Activated effector memory CD4-positive, alpha-beta T cell treated with Interleukin-2 at 50 U/mL for 16 hours (primary cell): Measurements from ENCODE around the gene LRMDA.

Source experiments
- DNase-seq: peaks from one replicate; pipeline ENCODE4 v3.0.0-alpha.2; 2020

LRMDA gene

GRCh38 chr10:75449382-75450074 lies 18.1 kb downstream of the LRMDA start:
- DNase-seq: no peak

- DNase-seq: no peak
These were observed 18.6 kb downstream of the LRMDA start for GRCh38 chr10:75450075-75450445.

GRCh38 chr10:75450644-75451640 lies 19.5 kb downstream of the LRMDA start:
- DNase-seq: no peak

GRCh38 chr10:75451831-75452230 lies 20.4 kb downstream of the LRMDA start:
- no peak for DNase-seq

- no peak for DNase-seq
These were observed 21.6 kb downstream of the LRMDA start for GRCh38 chr10:75452997-75453396.

GRCh38 chr10:75456122-75456521 lies 24.7 kb downstream of the LRMDA start:
- no peak for DNase-seq

GRCh38 chr10:75460059-75460458 lies 28.6 kb downstream of the LRMDA start:
- no peak for DNase-seq

DNA sequence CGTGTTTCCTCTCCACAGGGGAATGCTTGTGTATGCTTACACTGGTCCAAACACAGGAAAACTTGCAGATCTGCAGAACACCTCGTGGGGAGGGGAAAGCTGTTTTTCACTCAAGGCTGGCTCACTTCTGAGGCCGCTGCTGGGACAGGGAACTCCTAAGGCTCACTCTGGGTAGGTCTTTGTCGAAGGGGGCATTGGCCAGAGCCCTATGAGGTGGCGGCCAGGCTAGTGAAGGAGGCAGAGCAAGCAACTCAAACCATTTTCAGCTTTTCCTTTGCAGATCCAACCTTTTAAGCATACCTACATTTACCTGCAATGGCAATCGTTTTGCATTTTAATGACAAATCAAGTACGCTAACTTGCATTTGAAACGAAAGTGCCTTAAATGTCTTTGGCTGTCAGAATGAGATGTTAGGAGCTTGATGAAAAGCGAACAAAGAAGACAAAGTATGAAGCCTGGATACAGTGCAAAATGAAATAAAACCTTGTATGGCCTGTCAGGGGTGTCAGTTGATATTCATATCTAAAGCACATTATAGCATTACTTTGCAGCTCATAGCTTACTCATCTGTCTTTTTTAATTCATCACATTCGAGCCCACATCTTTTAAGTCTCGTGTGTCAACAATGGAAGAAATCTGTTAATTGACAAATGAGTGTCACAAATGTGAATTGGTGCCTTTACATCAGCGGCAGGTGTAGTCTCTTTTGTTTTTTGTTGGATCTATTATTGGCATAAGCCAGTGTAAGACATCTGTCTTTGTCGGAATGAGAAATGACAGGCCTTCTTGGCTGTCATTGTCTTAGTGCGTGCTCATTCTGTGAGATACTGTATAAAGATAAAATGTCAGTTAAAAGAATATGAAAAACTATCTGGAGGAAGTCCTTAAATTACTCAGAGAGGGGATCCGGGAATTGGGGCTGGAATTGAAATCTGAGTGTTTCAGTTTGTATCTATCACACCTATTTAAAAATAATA lies 30.5 kb downstream of the LRMDA start:
- no peak for DNase-seq

DNA sequence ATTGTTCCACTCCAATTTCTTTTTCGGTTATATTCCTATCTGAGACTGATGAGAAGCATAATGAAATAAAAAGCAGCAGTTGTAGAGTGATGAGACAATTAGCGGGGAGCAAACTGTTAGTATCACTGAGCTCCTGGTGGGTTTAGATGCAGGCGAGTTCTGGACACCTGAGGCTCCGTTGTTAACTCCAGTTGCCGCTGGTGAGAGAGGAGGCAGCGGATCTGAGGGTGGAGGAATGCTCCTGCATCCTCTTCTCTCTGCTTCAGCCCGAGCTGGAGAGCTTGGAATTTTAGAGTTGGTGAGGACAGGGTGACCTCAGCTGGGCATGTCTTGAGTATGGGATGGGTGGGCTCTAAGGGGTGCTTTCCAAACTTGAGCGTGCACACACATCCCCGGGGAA lies 31.4 kb downstream of the LRMDA start:
- no peak for DNase-seq

DNA sequence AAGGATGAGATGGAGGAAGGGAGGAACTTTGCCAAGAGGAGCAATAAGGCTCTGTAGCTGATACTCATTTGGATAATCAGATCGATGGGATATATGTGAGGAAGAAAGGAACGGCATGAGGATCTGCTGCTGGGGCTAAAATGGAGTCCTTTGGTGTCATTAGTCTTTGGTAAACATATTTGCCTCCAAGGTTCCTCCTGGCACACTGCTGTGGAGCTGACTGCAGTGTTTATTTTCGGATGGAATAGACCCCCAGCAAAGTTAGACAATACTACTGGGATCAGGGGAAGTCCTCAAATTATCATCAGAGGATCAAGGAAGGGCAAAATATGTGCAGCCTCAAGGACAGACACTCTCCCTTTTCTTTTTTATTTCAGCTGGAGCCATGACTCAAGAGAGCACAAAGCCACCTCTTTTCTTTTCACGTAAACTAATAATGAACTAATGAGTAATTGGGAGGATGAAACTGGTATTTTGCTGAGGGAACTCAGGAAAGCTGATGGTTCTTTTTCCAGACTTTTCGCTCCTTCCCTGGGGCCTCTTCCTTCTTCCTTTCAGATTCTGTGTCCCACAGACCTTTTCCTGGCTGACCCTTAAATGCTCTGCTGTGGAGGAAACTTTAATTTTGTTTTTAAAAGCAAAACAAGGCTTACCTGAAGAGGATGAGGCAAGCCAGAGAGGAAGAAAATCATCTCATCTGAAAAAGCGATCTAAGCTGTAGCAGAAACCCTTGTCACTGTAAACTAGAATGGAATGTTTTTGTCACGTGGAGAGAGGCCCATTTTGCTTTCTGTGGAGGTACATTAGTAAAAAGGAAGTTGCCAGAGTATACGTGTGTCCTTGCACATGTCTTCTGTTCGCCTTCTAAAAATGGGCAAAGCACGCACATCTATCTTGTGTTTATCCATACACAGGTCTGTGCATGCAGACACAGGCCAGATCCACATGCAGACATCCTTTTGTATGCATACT lies 33.3 kb downstream of the LRMDA start:
- DNase-seq: no peak

DNA sequence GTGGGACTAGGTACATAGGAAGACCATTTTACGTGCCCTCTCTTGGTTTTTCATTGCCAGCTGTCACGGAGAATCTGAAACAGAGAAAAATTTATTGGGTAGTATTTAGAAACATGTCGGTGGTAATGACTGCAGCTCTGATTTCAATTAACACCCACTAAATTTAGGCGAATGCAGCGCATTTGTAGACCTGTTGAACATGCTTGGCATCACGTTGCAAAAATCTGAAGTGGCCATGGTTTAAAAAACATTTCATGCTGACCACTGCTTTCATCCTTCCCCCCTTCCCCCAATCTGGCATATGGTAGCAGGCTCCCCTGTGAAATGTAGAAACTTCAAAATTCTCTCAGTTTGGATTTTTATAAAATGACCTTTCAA lies 34.0 kb downstream of the LRMDA start:
- DNase-seq: no peak

DNA sequence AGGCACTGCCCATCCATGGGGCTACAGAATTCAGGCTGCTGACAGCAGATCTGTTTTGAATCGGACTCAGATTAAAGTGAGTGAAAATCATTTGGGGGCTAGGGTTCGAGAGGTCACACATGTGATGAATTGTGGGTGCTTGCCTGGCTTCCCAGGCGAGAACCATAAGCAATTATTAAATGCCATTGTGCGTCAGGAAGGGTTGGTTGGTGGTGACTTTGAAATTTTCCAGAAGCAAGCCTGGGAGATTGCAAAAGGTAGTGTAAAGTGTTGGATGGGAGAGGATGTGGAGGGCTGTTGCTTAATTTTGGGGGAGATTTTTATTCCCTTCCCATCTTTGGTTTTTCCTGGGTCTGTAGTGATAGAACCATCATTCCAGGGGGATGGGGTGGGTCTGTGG lies 34.6 kb downstream of the LRMDA start:
- no peak for DNase-seq

- no peak for DNase-seq
These were observed 35.5 kb downstream of the LRMDA start for GRCh38 chr10:75466886-75467285.

DNA sequence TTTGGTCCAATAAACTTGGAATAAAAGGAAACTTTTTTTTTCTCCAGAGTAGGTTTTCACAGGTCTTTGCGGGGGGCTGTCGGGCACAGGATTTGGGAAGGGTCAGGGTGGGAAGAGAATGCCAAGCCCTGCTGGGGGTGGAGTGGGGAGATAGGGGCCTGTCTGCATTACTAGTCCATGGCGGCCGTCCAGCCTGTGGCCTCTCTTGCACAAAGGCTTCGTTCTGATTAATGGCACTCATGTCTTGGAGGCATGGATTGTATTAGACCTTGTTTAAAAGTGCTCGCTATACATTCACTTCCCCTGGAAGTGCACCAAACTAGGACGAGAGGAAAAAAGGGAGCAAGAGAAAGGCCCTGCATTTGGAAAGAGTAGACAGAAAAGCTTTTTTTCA lies 37.2 kb downstream of the LRMDA start:
- no peak for DNase-seq

DNA sequence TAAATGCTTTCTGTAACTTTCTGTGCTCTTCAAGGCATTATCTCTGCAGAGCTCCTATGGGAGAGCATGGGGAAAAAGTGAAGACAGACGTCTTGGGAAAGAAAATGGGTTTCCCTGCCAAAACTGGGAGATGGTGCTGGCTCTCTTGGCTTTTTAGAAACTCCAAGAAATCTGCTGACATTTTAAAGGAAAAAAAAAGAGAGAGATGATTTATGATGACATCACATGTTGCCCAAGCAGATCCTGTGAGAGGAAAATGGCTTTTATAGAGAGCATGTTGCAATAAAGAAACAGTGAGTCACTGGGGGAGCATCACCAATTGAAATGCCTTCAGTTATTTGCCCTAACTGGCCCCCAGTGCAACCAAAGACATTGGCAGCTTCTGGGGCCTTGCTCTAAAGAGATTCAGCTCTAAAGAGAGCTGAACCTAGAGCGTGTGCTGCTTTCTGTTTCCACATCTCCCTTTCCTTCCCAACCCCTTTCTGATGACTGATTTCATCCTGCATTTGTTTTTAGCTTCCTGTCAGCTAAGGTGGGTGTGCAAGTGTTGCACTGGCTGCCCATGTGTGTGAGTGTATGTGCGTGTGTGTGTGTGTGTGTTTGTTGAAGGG lies 37.7 kb downstream of the LRMDA start:
- DNase-seq: no peak

DNA sequence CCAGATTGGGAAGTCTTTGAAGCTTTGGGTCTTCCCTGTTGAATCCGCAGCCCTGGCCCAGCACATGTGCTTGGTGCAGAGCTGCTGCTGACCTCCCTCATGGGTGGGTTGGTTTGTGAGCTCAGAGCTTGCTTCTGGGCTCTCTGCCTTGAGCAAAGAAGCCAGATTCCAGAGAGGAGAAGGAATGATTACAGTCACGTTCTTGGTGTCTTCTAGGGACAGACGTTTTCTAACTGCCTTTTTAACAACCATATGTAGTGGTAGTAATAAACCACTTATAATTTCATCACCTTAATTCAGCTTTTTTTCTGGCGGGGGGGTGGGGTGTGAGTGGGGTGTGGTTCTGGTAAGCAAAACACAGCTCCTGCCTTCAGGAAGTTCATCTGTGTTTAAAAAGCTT lies 39.5 kb downstream of the LRMDA start:
- no peak for DNase-seq

DNA sequence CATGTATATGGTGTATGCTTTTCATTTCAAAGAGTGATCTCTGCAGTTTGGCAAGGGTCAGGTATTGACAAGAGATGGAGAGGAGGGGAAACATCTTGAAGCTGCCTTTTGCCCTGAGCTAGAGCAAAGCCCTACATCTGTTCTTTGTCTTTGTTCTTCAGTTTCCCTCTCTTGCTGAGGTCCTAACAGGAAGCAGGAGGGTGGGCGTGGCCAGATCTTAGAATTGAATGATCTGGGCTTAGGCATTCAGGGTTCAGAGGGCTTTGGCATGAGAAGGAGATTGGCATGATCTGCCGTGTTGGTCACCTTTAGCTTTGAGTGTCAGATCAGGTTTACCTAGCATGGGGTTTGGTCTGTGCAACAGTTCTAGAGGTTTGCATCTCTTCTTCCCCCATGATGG lies 41.3 kb downstream of the LRMDA start:
- no peak for DNase-seq

GRCh38 chr10:75474106-75474505 lies 42.7 kb downstream of the LRMDA start:
- no peak for DNase-seq

GRCh38 chr10:75475460-75476182 lies 44.2 kb downstream of the LRMDA start:
- DNase-seq: no peak

DNA sequence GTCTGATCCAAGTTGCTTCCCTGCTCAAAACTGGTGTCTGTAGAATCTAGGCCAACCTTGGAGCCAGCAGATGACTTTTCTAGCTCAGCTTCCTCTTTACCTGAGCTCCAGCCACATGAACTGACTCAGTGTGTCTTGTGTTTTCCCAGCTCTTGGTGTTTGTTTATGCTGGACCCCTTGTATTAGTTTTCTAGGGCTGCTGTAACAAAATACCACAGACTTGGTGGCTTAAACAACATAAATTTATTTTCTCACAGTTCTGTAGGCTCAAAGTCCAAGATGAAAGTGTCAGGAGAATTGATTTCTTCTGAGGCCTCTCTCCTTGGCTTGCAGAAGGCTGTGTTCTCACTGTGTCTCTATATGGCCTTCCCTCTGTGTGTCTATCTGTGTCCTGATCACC lies 45.1 kb downstream of the LRMDA start:
- DNase-seq: no peak

GRCh38 chr10:75476985-75477384 lies 45.6 kb downstream of the LRMDA start:
- DNase-seq: no peak
